Transverse colon (tissue), 4 donors: ENCODE results near the gene XYLT1. TPM values are rescaled to one million over a fixed set of nuclear protein-coding genes. Genes with fewer than 3 reads are reported as not detected.

Experiments
- DNase-seq: peaks from one replicate; pipeline ENCODE4 v3.0.0-alpha.2; 2019
- H3K27ac ChIP-seq, 4 donors: fragments of 200-600 bp; sonication (generic); 2 replicates each; pipeline ENCODE4 v1.5.1; 2016 to 2018; ENCODE audit warnings: inconsistent platforms in 4 of 4
- H3K27me3 ChIP-seq: fragments of 200-600 bp; sonication (generic); 2 replicates; pipeline ENCODE4 v1.5.1; 2017; ENCODE audit warnings: inconsistent platforms
- H3K36me3 ChIP-seq, 4 donors: fragments of 200-600 bp; sonication (generic); 2 replicates each; pipeline ENCODE4 v1.5.1; 2017 to 2019; ENCODE audit warnings: inconsistent platforms in 4 of 4
- H3K4me1 ChIP-seq, 4 donors: fragments of 200-600 bp; sonication (generic); 2 replicates each; pipeline ENCODE4 v1.5.1; 2017 to 2020; ENCODE audit warnings: inconsistent platforms in 4 of 4
- H3K4me3 ChIP-seq, 4 donors: fragments of 200-600 bp; sonication (generic); 1 replicate in 1 of 4; 2 replicates in 3 of 4; pipeline versions ENCODE4 v1.5.1 to v1.6.1; 2017 to 2019; ENCODE audit warnings: inconsistent platforms in 4 of 4
- H3K9me3 ChIP-seq, 2 donors: fragments of 200-600 bp; sonication (generic); 2 replicates each; pipeline ENCODE4 v1.5.1; 2017 to 2019; ENCODE audit warnings: inconsistent platforms in 2 of 2
- CTCF ChIP-seq, 5 experiments: fragments of 200-600 bp in 3 of 5; fragments of 450-650 bp in 2 of 5; sonication (generic) in 3 of 5; IDR thresholded peaks; 1 replicate in 2 of 5; 2 replicates in 3 of 5; pipeline ENCODE4 v1.5.1; 2016 to 2017; ENCODE audit warnings: antibody characterized with exemption in 5 of 5, inconsistent platforms in 3 of 5, mild to moderate bottlenecking in 2 of 5, moderate library complexity in 1 of 5
- EP300 ChIP-seq: sonication (generic); formaldehyde crosslinking; IDR thresholded peaks from one replicate; pipeline ENCODE4 v1.6.1; 2017; ENCODE audit warnings: antibody characterized with exemption, low read depth
- POLR2A ChIP-seq: fragments of 450-650 bp; IDR thresholded peaks from one replicate; pipeline ENCODE4 v1.6.1; 2016; ENCODE audit warnings: antibody characterized with exemption, mild to moderate bottlenecking, moderate library complexity
- POLR2AphosphoS5 ChIP-seq, 3 donors: sonication (generic); formaldehyde crosslinking; IDR thresholded peaks; one replicate each; pipeline ENCODE4 v1.6.1; 2016; ENCODE audit warnings: antibody characterized with exemption in 3 of 3
- WGBS, 2 donors: methylation state at CpG; one replicate each; pipeline ENCODE4 v1.1.5; 2018; ENCODE audit warnings: low coverage in 1 of 2; 5-methylcytosine and 5-hydroxymethylcytosine counted together
- in situ Hi-C, 4 donors: fragments of 200-750 bp; cut with MboI; loops; one replicate each; pipeline versions ENCODE4 v1.15.0 to v1.15.1; 2017; ENCODE audit warnings: low sequenced_read_pairs in 3 of 4, low pct_ligation_motif_present in 1 of 4, low pct_unique_long_range_greater_than_20kb in 1 of 4
- intact Hi-C: fragments of 100-400 bp; cut with DNase I; formaldehyde crosslinking; loops from one replicate; pipeline ENCODE4 v1.15.1; 2023; ENCODE audit warnings: low total_unique reads
- total RNA-seq, 4 donors: library from RNA; depleted of rRNA; stranded (reverse); fragments of >200 nt; gene quantifications; one replicate each; pipeline ENCODE4 v1.1.0, GENCODE V29; 2016

The XYLT1 gene
- total RNA-seq, 4 donors from 2014 or later, result 22.3 to 44.6 (median 39.4) TPM

- H3K4me3 ChIP-seq, result no peak overlapping the region
- no peaks in the 10 kb centered on the region for H3K27me3 ChIP-seq
- peak overlapping the region; percentile 71 to 85 (median 84) for H3K27ac ChIP-seq
- WGBS, 2 donors, result 75 to 80% methylated on average over 1 to 4 of the region's 4 CpGs
- TF ChIP-seq CTCF (IDR thresholded peaks at IDR 0.05), result no peak
- no peak for TF ChIP-seq EP300
- TF ChIP-seq POLR2AphosphoS5 (IDR thresholded peaks at IDR 0.05), result no peak
- TF ChIP-seq POLR2A, result no peak
- DNase-seq, result peak; percentile 26
- no peaks in the 10 kb centered on the region for H3K9me3 ChIP-seq
- intact Hi-C loops, result no loop called here
- in situ Hi-C loops, result no loop called here
- peaks cover 13 to 24% (median 17%) of the 10 kb centered on the region in 4 donors for H3K4me1 ChIP-seq
- no peaks in the 10 kb centered on the region for H3K36me3 ChIP-seq
Observed at GRCh38 chr16:17330044-17330443, 140.7 kb downstream of the XYLT1 start.

- WGBS, 2 donors, result 41 to 57% methylated on average over 4 to 5 of the region's 5 CpGs
- Histone ChIP-seq H3K27ac (peak overlapping the region; percentile 71 to 85 (median 84)), H3K4me1 (peaks cover 13 to 24% (median 15%) of the 10 kb centered on the region in 4 donors), H3K4me3 (no peak overlapping the region), H3K9me3 (no peaks in the 10 kb centered on the region), H3K27me3 (no peaks in the 10 kb centered on the region), H3K36me3 (no peaks in the 10 kb centered on the region)
- no peak for DNase-seq
- in situ Hi-C loops, result no loop called here
- intact Hi-C loops, result no loop called here
- TF ChIP-seq CTCF (IDR thresholded peaks at IDR 0.05) (no peak), POLR2AphosphoS5 (IDR thresholded peaks at IDR 0.05) (no peak), POLR2A (no peak), EP300 (no peak)
Observed at GRCh38 chr16:17329391-17329790, 141.4 kb downstream of the XYLT1 start.

GRCh38 chr16:17328932-17329331 is 141.8 kb downstream of the XYLT1 start:
- TF ChIP-seq POLR2A (peak; percentile 21), POLR2AphosphoS5 (IDR thresholded peaks at IDR 0.05) (peak; percentile 35 to 64 (median 53)), EP300 (no peak)
- 26 to 41% methylated on average over 3 to 9 of the region's 9 CpGs for whole genome bisulfite sequencing, 2 donors
- peak; percentile 63 for DNase-seq
- intact Hi-C loops (no loop called here), in situ Hi-C loops (no loop called here)
- Histone ChIP-seq H3K4me1 (peaks cover 13 to 24% (median 15%) of the 10 kb centered on the region in 4 donors), H3K27ac (peak overlapping the region; percentile 71 to 85 (median 84)), H3K9me3 (no peaks in the 10 kb centered on the region), H3K36me3 (no peaks in the 10 kb centered on the region), H3K4me3 (no peak overlapping the region), H3K27me3 (no peaks in the 10 kb centered on the region)

- Histone ChIP-seq H3K4me1 (peaks cover 13 to 24% (median 15%) of the 10 kb centered on the region in 4 donors), H3K36me3 (no peaks in the 10 kb centered on the region), H3K27ac (peak overlapping the region; percentile 71 to 85 (median 84)), H3K4me3 (no peak overlapping the region), H3K27me3 (no peaks in the 10 kb centered on the region), H3K9me3 (no peaks in the 10 kb centered on the region)
- WGBS, 2 donors, result 90 to 100% methylated on average over 1 to 10 of the region's 10 CpGs
- intact Hi-C loops (no loop called here), in situ Hi-C loops (no loop called here)
- no peak for DNase-seq
- TF ChIP-seq POLR2AphosphoS5 (IDR thresholded peaks at IDR 0.05), result no peak
- TF ChIP-seq CTCF (IDR thresholded peaks at IDR 0.05), result no peak
- no peak for TF ChIP-seq EP300
- TF ChIP-seq POLR2A, result no peak
Observed at GRCh38 chr16:17327664-17328335, 143.0 kb downstream of the XYLT1 start.
